Fibroblast of pulmonary artery (primary cell): Measurements from ENCODE around the gene FAM227B.

ENCODE experiments used
- DNase-seq: peaks from one replicate; pipeline ENCODE4 v3.0.0-alpha.2; 2010; ENCODE audit warnings: low read depth
- H3K4me3 ChIP-seq: replicated peaks from 2 replicates; pipeline ENCODE4 v1.5.1; 2011; ENCODE audit warnings: low read depth, mild to moderate bottlenecking, control low read depth, low read length, moderate library complexity
- TF ChIP-seq, protein P1 (sequence below): IDR thresholded peaks from 2 replicates; pipeline ENCODE4 v1.5.1; 2011; ENCODE audit warnings: mild to moderate bottlenecking, control low read depth, low read length, inconsistent platforms; ENCODE audit errors: missing control alignments

Gene FAM227B

DNA sequence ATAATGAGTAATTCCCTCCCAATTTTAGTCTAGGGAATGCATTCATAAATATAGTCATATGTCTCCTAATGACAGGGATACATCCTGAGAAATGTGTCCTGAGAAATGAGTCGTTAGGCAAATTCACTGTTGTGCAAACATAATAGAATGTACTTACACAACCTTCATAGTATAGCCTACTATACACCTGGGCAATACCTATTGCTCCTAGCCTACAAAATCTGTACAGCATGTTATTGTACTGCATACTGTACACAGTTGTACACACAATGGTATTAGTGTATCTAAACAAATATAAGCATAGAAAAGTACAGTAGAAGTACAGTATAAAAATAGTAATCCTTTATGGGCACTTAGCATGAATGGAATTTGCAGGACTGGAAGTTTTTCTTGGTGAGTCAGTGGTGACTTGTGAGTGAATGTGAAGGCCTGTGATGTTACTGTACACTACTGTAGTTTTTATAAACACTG is 6.8 kb upstream of the FAM227B start:
- TF ChIP-seq, protein P1, sequence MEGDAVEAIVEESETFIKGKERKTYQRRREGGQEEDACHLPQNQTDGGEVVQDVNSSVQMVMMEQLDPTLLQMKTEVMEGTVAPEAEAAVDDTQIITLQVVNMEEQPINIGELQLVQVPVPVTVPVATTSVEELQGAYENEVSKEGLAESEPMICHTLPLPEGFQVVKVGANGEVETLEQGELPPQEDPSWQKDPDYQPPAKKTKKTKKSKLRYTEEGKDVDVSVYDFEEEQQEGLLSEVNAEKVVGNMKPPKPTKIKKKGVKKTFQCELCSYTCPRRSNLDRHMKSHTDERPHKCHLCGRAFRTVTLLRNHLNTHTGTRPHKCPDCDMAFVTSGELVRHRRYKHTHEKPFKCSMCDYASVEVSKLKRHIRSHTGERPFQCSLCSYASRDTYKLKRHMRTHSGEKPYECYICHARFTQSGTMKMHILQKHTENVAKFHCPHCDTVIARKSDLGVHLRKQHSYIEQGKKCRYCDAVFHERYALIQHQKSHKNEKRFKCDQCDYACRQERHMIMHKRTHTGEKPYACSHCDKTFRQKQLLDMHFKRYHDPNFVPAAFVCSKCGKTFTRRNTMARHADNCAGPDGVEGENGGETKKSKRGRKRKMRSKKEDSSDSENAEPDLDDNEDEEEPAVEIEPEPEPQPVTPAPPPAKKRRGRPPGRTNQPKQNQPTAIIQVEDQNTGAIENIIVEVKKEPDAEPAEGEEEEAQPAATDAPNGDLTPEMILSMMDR = no peak
- H3K4me3 ChIP-seq = no peak overlapping the region
- DNase-seq = peak; percentile 71

DNA sequence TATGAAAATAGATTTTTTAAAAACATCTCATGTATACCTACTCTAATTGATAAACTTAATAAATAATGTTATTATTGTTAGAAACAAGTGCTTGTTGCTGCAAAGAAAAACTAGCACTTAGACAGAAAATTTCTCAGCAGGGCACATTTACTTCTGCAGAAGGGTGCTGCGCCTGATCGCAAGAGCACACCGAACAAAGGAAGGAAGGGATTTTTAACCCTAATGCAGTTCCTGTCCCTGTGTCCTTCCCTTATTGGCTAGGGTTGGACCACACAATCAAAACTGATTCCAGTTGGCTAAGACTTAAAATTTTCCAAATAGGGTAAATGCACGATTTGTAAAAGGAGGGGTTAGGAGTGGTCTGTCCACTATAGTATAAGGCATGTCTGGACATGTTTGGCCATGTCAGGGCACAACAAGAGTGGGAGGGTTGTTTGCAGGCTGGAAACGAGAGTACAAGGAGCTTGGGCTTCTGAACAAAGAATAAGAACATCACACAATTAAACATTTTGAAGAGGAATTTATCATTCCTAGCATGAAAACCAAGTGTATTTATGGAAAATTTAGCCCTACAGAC is 4.9 kb upstream of the FAM227B start:
- TF ChIP-seq, protein P1 = no peak
- no peak for DNase-seq
- no peak overlapping the region for H3K4me3 ChIP-seq

DNA sequence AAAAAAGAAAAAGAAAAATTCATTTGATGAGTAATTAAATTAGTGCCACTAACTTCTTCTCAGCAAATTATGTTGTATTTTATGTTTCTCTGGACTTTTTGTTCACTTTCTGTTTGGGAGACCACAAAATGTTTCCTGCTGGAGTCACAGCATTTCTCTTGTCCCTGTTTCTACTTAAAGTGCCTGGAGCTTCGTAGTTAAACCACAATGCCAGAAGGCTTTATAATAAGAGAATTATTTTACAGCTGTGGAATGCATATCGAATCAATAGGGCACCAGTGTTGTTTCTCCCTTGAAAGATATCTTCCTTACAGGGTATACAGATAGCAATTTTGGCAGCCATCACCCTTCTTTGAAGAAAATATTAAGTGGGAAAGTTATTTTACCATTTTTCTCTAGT is 3.4 kb upstream of the FAM227B start:
- no peak overlapping the region for H3K4me3 ChIP-seq
- no peak for DNase-seq
- TF ChIP-seq, protein P1 = no peak

DNA sequence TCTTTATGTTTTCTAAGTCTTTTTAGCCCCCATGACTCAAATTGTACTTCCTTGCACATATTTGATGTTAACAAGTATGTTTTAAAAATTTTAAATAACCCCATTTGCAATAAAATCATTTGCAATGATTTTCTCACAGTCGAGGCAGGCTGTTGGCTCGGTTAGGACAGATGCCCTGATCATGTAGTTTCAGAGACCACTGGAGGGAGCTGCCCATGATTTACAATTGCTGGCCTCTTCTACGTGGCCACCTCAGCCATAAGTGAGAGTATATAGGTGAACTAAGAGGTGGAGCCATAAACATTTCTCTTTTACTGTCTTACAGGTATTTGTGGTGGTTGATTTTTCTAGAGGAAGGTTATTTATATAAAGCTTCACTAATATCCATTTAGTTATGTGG is 1.9 kb upstream of the FAM227B start:
- peak overlapping the region; percentile 82 for H3K4me3 ChIP-seq
- DNase-seq = peak; percentile 31
- TF ChIP-seq, protein P1 = peak; percentile 21

DNA sequence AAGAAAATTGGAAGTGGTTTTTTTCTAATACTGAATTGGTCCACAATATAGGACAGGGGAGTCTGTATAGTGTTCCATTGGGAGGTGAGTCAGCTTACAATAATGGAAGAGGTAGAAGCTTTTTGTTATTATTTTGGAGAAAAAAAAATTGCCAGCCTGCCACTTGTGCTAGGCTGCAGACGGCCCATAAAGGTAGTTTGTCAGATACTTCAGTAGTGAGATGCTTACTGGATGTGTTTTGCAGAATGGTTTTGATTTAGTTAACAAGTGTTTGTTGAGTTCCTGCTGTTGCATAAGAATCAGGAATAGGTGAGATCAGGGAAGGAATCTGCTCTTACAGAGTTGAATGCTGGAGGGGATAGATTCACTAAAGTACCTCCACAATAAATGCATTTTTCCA is 1.3 kb upstream of the FAM227B start:
- peak overlapping the region; percentile 82 for H3K4me3 ChIP-seq
- TF ChIP-seq, protein P1 = no peak
- DNase-seq = peak; percentile 21

DNA sequence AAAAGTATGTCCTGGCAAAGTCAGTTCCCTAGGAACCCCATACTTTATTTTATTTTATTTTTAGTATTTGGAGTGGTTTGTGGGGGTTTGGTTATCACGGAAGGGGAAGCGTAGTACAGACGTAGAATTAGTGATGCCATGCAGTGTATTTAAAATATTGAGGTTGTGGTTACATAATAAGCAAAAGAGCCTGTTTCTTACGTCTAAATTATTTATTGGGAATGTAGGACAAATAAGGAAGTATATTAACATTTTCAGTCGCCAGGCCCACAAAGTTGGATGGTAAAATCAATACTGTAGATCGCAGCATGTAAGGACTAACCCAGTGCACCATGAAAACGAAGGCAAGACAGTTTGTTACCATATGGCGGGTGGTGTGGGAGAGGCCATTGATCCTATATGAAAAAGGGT is 788 bp upstream of the FAM227B start:
- peak overlapping the region; percentile 82 for H3K4me3 ChIP-seq
- DNase-seq = peak; percentile 32
- TF ChIP-seq, protein P1 = no peak

DNA sequence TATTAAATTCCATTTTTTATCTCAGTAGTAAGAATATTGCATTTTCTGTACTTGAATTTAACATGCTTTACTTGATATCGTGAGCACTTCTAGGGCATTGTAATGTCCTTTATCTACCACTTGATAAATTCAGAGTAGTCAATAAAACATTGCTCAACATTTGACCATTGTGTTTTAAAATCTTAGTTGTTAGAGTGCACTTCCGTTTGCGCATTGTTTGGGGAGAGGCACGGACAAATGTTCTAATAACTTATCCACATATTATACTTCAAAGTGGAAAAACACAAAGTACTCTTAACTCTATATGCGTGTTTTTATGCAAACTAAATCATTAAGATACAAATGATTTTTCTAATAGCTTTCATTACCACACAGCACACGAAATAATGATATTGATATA is 419 bp downstream of the FAM227B start:
- TF ChIP-seq, protein P1 = peak; percentile 5
- peak overlapping the region; percentile 68 for H3K4me3 ChIP-seq
- peak; percentile 90 for DNase-seq
